GM21737 (cell line): ENCODE measurements around the gene MEDAG.

Source experiments
- ATAC-seq: cut with Tn5 transposase; IDR thresholded peaks from one replicate; pipeline ENCODE4 v1.9.1; 2021; ENCODE audit warnings: mild to moderate bottlenecking, moderate library complexity; ENCODE audit not compliant: unreplicated experiment

Gene MEDAG

DNA sequence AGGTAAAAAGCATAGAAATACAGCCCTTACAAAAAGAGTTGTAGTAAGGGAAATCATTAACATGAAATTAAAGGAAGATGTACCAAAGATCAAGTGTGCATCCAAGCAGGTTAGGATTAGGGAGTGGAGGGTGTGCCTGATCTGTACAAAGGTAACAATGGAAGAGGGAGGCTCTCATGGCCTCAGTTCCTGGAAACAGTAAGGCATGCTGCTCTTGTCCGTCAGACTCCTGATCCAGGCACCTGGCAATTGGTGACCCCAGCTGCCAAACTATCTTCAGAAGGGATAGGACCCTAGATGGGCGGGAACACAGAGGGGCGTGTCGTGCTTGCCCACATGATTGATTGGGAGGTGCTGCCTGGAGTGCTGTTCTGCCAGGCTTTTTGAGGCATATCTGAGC, 30.9 kb downstream of the MEDAG start:
- ATAC-seq, result no peak

GRCh38 chr13:30943881-30944280, 37.8 kb downstream of the MEDAG start:
- ATAC-seq, result no peak

- no peak for ATAC-seq
Measured at GRCh38 chr13:30957258-30957943, 51.3 kb downstream of the MEDAG start.

GRCh38 chr13:30959678-30960077, 53.6 kb downstream of the MEDAG start:
- ATAC-seq, result no peak

DNA sequence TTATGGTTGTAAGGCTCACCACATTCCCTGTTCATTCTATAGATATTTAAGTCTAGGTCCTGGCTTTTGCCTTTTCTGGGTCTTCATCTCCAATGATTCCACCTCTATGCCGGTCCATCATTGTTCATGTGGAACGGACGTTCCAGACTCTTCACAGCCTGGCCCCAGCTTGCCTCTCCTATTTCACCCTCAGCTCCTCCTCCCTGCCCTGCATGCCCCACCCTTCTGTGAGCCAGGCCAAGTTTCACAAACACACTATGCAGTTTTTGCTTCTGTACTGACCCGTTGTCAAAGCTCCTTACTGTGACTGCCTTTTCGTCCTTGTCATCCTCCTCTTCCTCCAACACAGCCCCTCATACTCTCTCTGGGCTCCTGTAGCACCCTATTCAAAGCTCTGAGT, 57.7 kb downstream of the MEDAG start:
- ATAC-seq, result no peak

- ATAC-seq, result no peak
Measured at GRCh38 chr13:30965380-30965779, 59.3 kb downstream of the MEDAG start.

DNA sequence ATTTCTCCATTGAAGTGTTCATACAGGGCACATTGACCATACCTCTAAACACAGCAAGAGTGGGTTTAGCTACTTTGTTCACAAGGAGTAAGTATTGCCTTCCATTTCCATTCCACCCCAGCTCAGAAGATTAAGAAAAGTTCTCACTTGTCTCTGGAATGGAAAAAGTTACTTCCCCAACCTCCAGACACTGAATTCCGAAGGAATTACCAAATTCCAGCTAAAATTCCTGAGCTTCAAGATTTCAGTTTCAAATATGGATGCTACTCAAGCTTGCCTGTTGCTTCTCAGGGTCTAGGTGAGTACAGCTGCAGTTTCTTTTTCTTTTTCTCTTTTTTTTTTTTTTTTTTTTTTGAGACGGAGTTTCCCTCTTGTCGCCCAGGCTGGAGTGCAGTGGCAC, 60.0 kb downstream of the MEDAG start:
- no peak for ATAC-seq

DNA sequence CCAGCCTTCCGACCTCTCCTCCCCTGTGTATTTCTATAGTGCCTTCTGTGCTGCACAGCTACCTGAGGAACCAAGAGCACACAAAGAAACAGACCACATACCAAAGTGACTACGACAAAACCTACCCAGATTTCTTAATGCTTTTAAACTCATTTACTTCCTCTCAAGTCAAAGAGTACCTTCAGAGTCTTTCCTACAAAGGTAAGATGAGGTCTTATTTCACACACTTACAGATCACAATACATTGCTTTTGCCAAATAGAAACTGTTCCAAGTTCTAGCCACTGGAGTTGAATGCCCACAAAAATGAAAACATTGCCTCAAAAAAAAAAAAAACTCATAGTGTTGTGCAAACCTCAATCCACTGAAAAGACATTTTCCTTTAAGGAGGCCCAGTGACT, 62.8 kb downstream of the MEDAG start:
- no peak for ATAC-seq

- ATAC-seq, result no peak
Measured at GRCh38 chr13:30971575-30971974, 65.5 kb downstream of the MEDAG start.

DNA sequence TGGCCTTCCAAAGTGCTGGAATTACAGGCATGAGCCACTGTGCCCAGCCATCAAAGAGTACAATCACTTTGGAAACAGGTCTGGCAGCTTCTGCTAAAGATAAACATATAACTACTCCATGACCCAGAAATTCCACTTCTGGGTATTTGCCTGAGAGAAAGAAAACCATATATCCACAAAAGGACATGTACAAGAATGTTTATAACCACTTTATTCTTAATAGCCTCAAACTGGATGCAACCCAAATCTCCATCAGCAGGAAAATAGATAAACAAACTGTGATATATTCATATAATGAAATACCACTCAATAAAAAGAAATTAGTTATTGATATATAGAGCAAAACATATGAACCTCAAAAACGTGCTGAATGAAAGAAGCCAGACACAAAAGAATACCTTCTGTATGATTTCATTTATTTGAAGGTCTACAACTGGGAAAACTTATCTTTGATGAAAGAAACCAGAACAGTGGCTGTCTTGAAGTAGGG, 66.9 kb downstream of the MEDAG start:
- no peak for ATAC-seq

DNA sequence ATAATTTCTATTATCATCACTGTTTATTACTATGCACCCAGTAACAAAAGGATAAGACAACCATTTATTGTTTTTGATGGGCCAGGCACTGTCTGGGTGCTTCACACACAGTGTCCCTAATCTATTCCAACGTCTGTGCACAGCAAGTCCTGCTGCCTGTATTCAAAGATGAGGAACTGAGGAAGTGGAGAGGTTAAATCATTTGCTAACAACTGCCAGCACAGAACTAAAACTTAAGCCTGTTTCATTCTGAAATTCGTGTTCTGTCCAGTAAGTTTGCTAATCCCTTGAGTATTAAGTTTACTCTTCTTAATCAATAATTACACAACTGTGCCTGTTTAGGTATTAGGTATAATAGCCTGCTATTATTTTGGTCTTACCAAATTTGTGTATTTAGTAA, 68.3 kb downstream of the MEDAG start:
- no peak for ATAC-seq
